Subcutaneous adipose tissue (tissue), 4 donors: ENCODE measurements around the gene SLC7A10. TPM values are rescaled to one million over a fixed set of nuclear protein-coding genes. Genes with fewer than 3 reads are reported as not detected.

ENCODE experiments used
- total RNA-seq, 4 donors: library from RNA; depleted of rRNA; stranded (reverse); fragments of >200 nt; gene quantifications; one replicate each; pipeline ENCODE4 v1.1.0, GENCODE V29; 2016
- TF ChIP-seq, protein P1 (sequence below): fragments of 450-650 bp; IDR thresholded peaks from one replicate; pipeline ENCODE4 v1.5.1; 2016; ENCODE audit warnings: low read depth, mild to moderate bottlenecking, control low read depth, antibody characterized with exemption, moderate library complexity

The SLC7A10 gene
- total RNA-seq, 4 donors from 2014 or later = 1.5 to 130 (median 13.0) TPM

GRCh38 chr19:33269016-33269415, 43.4 kb upstream of the SLC7A10 start:
- TF ChIP-seq, protein P1, sequence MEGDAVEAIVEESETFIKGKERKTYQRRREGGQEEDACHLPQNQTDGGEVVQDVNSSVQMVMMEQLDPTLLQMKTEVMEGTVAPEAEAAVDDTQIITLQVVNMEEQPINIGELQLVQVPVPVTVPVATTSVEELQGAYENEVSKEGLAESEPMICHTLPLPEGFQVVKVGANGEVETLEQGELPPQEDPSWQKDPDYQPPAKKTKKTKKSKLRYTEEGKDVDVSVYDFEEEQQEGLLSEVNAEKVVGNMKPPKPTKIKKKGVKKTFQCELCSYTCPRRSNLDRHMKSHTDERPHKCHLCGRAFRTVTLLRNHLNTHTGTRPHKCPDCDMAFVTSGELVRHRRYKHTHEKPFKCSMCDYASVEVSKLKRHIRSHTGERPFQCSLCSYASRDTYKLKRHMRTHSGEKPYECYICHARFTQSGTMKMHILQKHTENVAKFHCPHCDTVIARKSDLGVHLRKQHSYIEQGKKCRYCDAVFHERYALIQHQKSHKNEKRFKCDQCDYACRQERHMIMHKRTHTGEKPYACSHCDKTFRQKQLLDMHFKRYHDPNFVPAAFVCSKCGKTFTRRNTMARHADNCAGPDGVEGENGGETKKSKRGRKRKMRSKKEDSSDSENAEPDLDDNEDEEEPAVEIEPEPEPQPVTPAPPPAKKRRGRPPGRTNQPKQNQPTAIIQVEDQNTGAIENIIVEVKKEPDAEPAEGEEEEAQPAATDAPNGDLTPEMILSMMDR = no peak

DNA sequence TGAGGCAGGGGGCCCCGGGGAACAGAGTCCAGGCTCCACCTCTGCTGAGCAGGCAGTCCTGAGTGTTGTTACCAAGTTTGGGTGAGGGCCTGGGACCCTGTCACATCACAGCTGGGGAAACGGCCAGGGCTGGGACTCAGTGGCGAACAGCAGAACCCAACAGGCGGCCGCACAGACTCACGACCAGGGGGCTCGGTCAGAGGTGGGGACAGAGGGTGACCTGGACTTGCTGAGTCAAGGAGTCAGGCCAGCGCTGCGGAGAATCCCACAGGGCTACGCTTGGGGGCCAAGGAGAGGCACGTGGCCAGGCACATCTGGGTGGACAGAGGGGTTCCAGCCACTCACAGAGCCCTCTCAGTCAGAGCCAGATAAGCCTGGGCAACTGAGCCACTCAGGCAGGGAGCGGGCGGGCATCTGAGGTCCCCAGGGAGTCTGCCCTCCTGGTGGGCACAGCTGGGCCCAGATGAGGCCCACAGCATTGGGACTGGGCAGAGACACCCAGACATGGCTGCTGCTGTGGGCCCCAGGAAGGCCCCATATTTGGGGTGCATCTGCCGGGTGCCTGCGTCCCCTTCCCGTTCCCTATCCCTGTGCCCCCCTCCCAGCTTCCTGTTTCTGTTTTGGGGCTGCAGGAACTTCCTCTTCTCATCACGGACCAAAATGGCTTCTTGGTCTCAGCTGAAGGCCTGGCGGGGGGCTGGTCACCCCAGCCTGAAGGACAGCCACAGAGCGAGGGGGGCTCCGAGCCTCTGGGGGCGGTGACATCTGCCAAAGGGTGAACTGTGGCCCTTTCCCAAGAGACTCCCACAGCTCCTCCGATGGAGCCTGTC, 42.7 kb upstream of the SLC7A10 start:
- TF ChIP-seq, protein P1 = no peak

GRCh38 chr19:33267706-33268105, 42.1 kb upstream of the SLC7A10 start:
- TF ChIP-seq, protein P1 = no peak

DNA sequence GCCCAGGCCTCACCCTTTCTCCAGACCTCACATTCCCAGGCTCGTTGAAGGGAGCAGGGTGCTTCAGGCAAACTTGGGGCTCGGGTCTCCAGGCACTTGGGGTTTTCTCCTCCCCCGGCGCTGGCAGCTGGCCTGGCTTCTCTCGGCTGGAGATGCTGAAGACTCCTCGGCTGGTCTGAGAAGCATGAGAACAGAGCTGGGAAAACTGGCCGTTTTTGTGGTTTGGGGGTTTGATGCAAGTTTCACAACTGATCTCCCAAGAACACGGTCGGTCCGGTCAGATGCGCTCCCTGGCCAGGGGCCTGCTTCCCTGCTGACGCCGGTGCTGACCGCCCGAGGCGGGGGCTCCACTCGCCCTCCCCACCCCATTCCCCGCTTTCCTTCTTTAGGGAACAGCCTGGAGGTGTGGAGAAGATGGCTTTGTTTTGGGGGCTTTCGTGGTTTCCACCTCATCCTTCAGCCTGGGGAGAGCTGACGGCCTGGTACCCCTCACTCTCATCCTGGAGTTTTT, 41.4 kb upstream of the SLC7A10 start:
- TF ChIP-seq, protein P1 = no peak

DNA sequence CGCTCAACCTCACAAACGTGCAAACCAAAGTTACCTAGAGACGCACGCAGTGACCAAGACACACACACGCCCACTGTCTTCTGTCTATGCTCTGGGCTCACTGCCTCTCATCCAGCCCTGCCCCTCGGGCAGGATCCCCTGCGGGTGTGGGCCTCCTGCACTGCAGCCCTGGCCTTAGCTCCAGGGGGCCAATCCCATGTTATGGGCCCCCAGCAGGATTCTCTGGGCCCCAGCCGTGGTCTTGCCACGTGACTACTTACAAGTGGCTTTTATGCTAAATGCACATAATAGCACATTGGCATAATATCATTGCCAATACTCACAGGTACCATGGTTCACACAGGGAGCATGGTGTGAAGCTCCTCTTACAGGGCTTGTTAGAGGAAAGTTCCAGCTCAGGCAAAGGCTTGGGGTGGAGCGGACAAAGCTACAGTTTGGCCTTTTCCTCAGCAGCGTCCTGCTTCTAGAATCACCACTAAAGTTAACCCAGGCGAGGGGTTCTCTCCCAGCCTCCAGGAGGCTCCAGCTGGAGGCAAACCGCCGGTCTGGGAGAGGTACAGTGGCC, 39.3 kb upstream of the SLC7A10 start:
- TF ChIP-seq, protein P1 = no peak

DNA sequence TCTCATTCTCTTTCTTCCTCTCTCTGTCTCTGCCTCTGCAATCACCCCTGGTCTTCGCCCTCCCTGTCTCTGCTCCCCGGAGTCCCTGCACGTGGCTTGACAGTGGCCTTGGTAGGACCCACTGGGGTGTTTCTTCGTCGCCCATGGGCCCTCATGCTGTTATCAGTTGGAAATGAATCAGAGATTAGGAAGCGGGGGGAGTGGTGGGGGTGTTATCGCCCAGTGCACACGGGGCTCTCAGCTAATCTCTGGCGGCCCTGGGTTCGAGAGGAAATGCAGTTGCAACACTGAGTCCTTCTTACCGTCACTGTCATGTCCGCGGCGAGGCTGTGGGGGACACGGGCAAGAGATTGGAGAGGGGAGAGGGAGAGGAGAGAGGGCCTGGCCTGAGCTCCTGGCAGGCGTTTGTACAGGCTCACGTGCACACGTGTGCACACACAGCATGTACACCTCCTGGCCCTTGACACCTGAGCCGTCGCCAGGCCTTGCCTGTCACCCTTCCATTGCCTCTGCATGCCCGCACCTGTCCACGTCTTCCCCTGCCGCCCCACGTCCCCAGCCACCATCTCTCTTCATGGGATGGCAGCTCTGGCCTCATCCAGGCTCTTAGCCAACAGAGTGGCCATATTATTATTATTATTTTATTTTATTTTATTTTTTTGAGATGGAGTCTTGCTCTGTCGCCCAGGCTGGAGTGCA, 37.8 kb upstream of the SLC7A10 start:
- TF ChIP-seq, protein P1 = no peak
